ENCODE measurements around the gene RABL2B.
"Not testable (repeated sequence)": the region's sequence is repeated elsewhere in the genome, so short reads cannot be mapped to it uniquely, and the experiment has no call there.

Gene RABL2B

GRCh38 chr22:50783033-50783879 is at the start of gene RABL2B:
TSS of gene RABL2B (minus strand) at chr22:50783636. CDS start at chr22:50782294, 1,342 bp downstream.
- DNase-seq: peak; percentile 84

- not testable (repeated sequence) for DNase-seq
These were observed 3.5 kb upstream of the RABL2B start for GRCh38 chr22:50786936-50787335.

- not testable (repeated sequence) for DNase-seq
These were observed 1.9 kb upstream of the RABL2B start for GRCh38 chr22:50785289-50785688.

GRCh38 chr22:50783880-50784276 is 442 bp upstream of the RABL2B start:
- not testable (repeated sequence) for DNase-seq

GRCh38 chr22:50782253-50782652 is 1.2 kb downstream of the RABL2B start:
- not testable (repeated sequence) for DNase-seq

GRCh38 chr22:50780244-50780643 is 3.2 kb downstream of the RABL2B start:
- DNase-seq: not testable (repeated sequence)

- not testable (repeated sequence) for DNase-seq
These were observed 5.8 kb downstream of the RABL2B start for GRCh38 chr22:50777631-50778030.

- DNase-seq: not testable (repeated sequence)
These were observed 8.3 kb downstream of the RABL2B start for GRCh38 chr22:50775132-50775531.

- DNase-seq: not testable (repeated sequence)
These were observed 19.1 kb downstream of the RABL2B start for GRCh38 chr22:50764288-50764687.

GRCh38 chr22:50761829-50762228 is 21.6 kb downstream of the RABL2B start:
- not testable (repeated sequence) for DNase-seq

- not testable (repeated sequence) for DNase-seq
These were observed 23.7 kb downstream of the RABL2B start for GRCh38 chr22:50759597-50760341.

GRCh38 chr22:50756949-50757491 is 26.4 kb downstream of the RABL2B start:
- DNase-seq: peak; percentile 61

- DNase-seq: not testable (repeated sequence)
These were observed 27.0 kb downstream of the RABL2B start for GRCh38 chr22:50756406-50756805.

- not testable (repeated sequence) for DNase-seq
These were observed 28.2 kb downstream of the RABL2B start for GRCh38 chr22:50755251-50755650.

GRCh38 chr22:50749302-50750074 is 33.9 kb downstream of the RABL2B start:
- not testable (repeated sequence) for DNase-seq

GRCh38 chr22:50748630-50749029 is 34.8 kb downstream of the RABL2B start:
- not testable (repeated sequence) for DNase-seq

- not testable (repeated sequence) for DNase-seq
These were observed 35.9 kb downstream of the RABL2B start for GRCh38 chr22:50747521-50747920.

GRCh38 chr22:50744424-50744823 is 39.0 kb downstream of the RABL2B start:
- DNase-seq: not testable (repeated sequence)

- not testable (repeated sequence) for DNase-seq
These were observed 42.7 kb downstream of the RABL2B start for GRCh38 chr22:50740714-50741113.

- DNase-seq: no peak
These were observed 43.5 kb downstream of the RABL2B start for GRCh38 chr22:50739894-50740293.

- no peak for DNase-seq
These were observed 44.2 kb downstream of the RABL2B start for GRCh38 chr22:50739279-50739691.

- DNase-seq: no peak
These were observed 44.7 kb downstream of the RABL2B start for GRCh38 chr22:50738649-50739227.

All from activated CD4-positive, alpha-beta T cell treated with anti-CD3 and anti-CD28 coated beads, Interleukin-2, amount 50 U/mL, for 1 hour (primary cell).